Neutrophil (primary cell): ENCODE measurements around the gene SUSD3.
"Not testable (repeated sequence)": the region's sequence is repeated elsewhere in the genome, so short reads cannot be mapped to it uniquely, and the experiment has no call there.

Experiments
- H3K27ac ChIP-seq: fragments of 200-600 bp; sonication (generic); 2 replicates; pipeline ENCODE4 v1.5.1; 2016; ENCODE audit warnings: mild to moderate bottlenecking, moderate library complexity
- H3K27me3 ChIP-seq: fragments of 200-600 bp; sonication (generic); 2 replicates; pipeline ENCODE4 v1.6.0; 2016; ENCODE audit warnings: mild to moderate bottlenecking
- H3K36me3 ChIP-seq: fragments of 200-600 bp; sonication (generic); 2 replicates; pipeline ENCODE4 v1.5.1; 2017
- H3K4me1 ChIP-seq, 2 experiments: fragments of 200-600 bp in 1 of 2; sonication (generic) in 1 of 2; 1 replicate in 1 of 2; 2 replicates in 1 of 2; pipeline versions ENCODE4 v1.5.1 to v1.6.1; 2013 to 2016; ENCODE audit warnings: low read depth in 1 of 2, low read length in 1 of 2, mild to moderate bottlenecking in 1 of 2, moderate library complexity in 1 of 2; ENCODE audit not compliant: control insufficient read depth in 1 of 2, insufficient read depth in 1 of 2
- H3K4me3 ChIP-seq, 2 experiments: fragments of 200-600 bp in 1 of 2; sonication (generic) in 1 of 2; 1 replicate in 1 of 2; 2 replicates in 1 of 2; pipeline ENCODE4 v1.5.1; 2013 to 2016; ENCODE audit warnings: low read depth in 1 of 2, low read length in 1 of 2, mild to moderate bottlenecking in 1 of 2, moderate library complexity in 1 of 2
- H3K9me3 ChIP-seq: fragments of 200-600 bp; sonication (generic); 2 replicates; pipeline ENCODE4 v1.5.1; 2016
- TF ChIP-seq, protein P1 (sequence below): fragments of 200-600 bp; sonication (generic); IDR thresholded peaks from 2 replicates; pipeline ENCODE4 v1.5.1; 2016; ENCODE audit warnings: antibody characterized with exemption

Gene SUSD3

DNA sequence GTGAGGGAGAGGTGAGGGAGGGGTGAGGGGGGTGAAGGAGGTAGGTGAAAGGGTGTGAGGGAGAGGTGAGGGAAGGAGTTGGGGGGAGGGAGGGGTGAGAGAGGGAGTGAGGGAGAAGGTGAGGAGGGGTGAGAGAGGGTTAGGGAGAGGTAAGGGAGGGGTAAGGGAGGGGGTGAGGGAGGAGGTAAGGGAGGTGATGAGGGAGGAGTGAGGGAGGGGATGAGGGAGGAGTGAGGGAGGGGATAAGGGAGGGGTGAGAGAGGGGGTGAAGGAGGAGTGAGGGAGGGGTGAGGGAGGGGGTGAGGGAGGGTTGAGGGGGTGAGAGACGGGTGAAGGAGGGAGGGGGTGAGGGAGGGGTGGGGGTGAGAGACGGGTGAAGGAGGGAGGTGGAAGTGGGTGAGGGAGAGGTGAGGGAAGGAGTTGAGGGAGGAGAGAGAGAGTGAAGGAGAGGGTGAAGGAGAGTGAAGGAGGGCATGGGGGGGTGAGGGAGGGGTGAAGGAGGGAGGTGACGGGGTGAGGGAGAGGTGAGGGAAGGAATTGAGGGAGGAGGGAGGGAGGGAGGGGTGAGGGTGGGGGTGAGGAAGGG, 57.1 kb downstream of the SUSD3 start:
- no peaks in the 10 kb centered on the region for H3K27me3 ChIP-seq
- no peak overlapping the region for H3K4me3 ChIP-seq
- H3K27ac ChIP-seq: peak overlapping the region; percentile 100
- H3K9me3 ChIP-seq: no peaks in the 10 kb centered on the region
- TF ChIP-seq, protein P1, sequence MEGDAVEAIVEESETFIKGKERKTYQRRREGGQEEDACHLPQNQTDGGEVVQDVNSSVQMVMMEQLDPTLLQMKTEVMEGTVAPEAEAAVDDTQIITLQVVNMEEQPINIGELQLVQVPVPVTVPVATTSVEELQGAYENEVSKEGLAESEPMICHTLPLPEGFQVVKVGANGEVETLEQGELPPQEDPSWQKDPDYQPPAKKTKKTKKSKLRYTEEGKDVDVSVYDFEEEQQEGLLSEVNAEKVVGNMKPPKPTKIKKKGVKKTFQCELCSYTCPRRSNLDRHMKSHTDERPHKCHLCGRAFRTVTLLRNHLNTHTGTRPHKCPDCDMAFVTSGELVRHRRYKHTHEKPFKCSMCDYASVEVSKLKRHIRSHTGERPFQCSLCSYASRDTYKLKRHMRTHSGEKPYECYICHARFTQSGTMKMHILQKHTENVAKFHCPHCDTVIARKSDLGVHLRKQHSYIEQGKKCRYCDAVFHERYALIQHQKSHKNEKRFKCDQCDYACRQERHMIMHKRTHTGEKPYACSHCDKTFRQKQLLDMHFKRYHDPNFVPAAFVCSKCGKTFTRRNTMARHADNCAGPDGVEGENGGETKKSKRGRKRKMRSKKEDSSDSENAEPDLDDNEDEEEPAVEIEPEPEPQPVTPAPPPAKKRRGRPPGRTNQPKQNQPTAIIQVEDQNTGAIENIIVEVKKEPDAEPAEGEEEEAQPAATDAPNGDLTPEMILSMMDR: no peak
- H3K4me1 ChIP-seq: peaks cover 92 to 100% of the 10 kb centered on the region in 2 experiments
- peaks cover 16% of the 10 kb centered on the region for H3K36me3 ChIP-seq

DNA sequence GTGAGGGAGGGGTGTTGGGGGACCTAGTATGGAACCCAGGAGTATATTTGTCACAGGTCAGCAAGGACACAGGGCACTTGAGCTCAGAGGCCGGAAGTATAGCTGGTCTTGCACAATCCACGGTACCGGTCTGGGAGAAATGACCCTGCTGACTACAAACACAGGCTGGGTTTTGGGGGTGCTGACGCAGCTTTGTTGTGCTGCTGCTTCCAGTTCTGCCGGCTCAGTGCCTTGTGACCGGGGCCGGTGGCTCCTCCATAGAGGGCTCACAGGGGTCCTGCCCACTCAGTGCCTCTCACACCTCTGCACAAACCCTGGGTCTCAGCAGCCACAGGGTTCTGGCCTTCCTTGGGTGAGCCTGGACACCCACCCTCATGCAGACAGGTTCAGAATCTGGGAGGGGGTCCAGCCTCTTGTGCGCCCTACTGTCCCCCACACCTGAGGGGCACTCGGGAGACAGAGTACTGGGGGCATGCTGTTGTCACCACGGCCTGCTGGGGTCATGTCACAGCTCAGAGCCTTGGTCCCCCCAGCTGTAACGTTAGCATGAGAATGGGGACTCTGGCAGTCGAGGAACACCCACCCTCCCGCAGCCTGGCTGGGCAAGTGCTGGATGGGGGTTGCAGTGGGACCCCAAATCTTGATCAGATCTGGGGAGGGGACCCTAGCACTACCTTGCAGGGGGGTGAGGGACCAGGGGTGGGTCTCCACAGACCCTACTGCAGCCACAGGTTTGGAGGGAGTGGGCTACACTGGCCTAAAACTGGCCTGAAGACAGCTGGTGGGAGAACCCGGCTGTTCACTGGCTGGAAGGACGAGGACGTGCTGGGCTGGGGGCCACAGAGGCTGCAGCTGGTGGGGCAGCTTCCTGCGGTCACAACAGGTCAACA, 57.8 kb downstream of the SUSD3 start:
- no peaks in the 10 kb centered on the region for H3K9me3 ChIP-seq
- peak overlapping the region; percentile 40 to 52 for H3K4me3 ChIP-seq
- peak overlapping the region; percentile 100 for H3K27ac ChIP-seq
- peaks cover 92 to 100% of the 10 kb centered on the region in 2 experiments for H3K4me1 ChIP-seq
- TF ChIP-seq, protein P1: peak; percentile 33
- peaks cover 16% of the 10 kb centered on the region for H3K36me3 ChIP-seq
- no peaks in the 10 kb centered on the region for H3K27me3 ChIP-seq

- H3K27me3 ChIP-seq: not testable (repeated sequence)
- Histone ChIP-seq H3K36me3 (peaks cover 27% of the 10 kb centered on the region), H3K27ac (peak overlapping the region; percentile 100)
Observed at GRCh38 chr9:93117521-93117920, 59.0 kb downstream of the SUSD3 start.

GRCh38 chr9:93117924-93118862, 59.7 kb downstream of the SUSD3 start:
- H3K4me1 ChIP-seq: peaks cover 92 to 100% of the 10 kb centered on the region in 2 experiments
- TF ChIP-seq, protein P1: no peak
- peaks cover 28% of the 10 kb centered on the region for H3K36me3 ChIP-seq
- no peaks in the 10 kb centered on the region for H3K9me3 ChIP-seq
- peak overlapping the region; percentile 32 to 52 for H3K4me3 ChIP-seq
- H3K27ac ChIP-seq: peak overlapping the region; percentile 100
- no peaks in the 10 kb centered on the region for H3K27me3 ChIP-seq

More at GRCh38 chr9:93117521-93117920, 59.0 kb downstream of the SUSD3 start:
- Histone ChIP-seq H3K4me1 (peaks cover 92 to 100% of the 10 kb centered on the region in 2 experiments), H3K4me3 (peak overlapping the region in 1 of 2 experiments; percentile 52)
- H3K9me3 ChIP-seq: not testable (repeated sequence)

GRCh38 chr9:93118863-93119702, 60.6 kb downstream of the SUSD3 start:
- peak overlapping the region; percentile 100 for H3K27ac ChIP-seq
- TF ChIP-seq, protein P1: no peak

More at GRCh38 chr9:93118863-93119702, 60.6 kb downstream of the SUSD3 start:
- peak overlapping the region; percentile 32 for H3K4me3 ChIP-seq
- no peaks in the 10 kb centered on the region for H3K27me3 ChIP-seq
- peaks cover 36% of the 10 kb centered on the region for H3K36me3 ChIP-seq
- peaks cover 87 to 100% of the 10 kb centered on the region in 2 experiments for H3K4me1 ChIP-seq
- no peaks in the 10 kb centered on the region for H3K9me3 ChIP-seq
